CD4-positive, alpha-beta T cell treated with Interleukin-6 at 100 ng/mL for 8 hours (primary cell): ENCODE measurements around the gene PCDH11Y.
"Not testable (repeated sequence)": the region's sequence is repeated elsewhere in the genome, so short reads cannot be mapped to it uniquely, and the experiment has no call there.

Source experiments
- DNase-seq: peaks from one replicate; pipeline ENCODE4 v3.0.0-alpha.2; 2020; ENCODE audit warnings: mixed read lengths, low spot score

PCDH11Y gene

GRCh38 chrY:5000057-5000456, at the start of gene PCDH11Y:
Gene PCDH11Y, plus strand, starts transcription at chrY:5000296. Its CDS starts 56,804 bp downstream, at chrY:5057100.
- DNase-seq = not testable (repeated sequence)

GRCh38 chrY:4967894-4968293, 32.2 kb upstream of the PCDH11Y start:
- DNase-seq = not testable (repeated sequence)

- DNase-seq = not testable (repeated sequence)
Observed at GRCh38 chrY:4991743-4992400, 8.2 kb upstream of the PCDH11Y start.

GRCh38 chrY:4994892-4995291, 5.2 kb upstream of the PCDH11Y start:
- not testable (repeated sequence) for DNase-seq

GRCh38 chrY:5002476-5003184, 2.5 kb downstream of the PCDH11Y start:
- not testable (repeated sequence) for DNase-seq

- DNase-seq = not testable (repeated sequence)
Observed at GRCh38 chrY:5038972-5039523, 39.0 kb downstream of the PCDH11Y start.

GRCh38 chrY:5083017-5083416, 82.9 kb downstream of the PCDH11Y start:
- DNase-seq = not testable (repeated sequence)

- DNase-seq = not testable (repeated sequence)
Observed at GRCh38 chrY:5182998-5183397, 182.9 kb downstream of the PCDH11Y start.

GRCh38 chrY:5215116-5215515, 215.0 kb downstream of the PCDH11Y start:
- DNase-seq = not testable (repeated sequence)

GRCh38 chrY:5324931-5325330, 324.8 kb downstream of the PCDH11Y start:
- not testable (repeated sequence) for DNase-seq

GRCh38 chrY:5342220-5342619, 342.1 kb downstream of the PCDH11Y start:
- DNase-seq = not testable (repeated sequence)

GRCh38 chrY:5543705-5544104, 543.6 kb downstream of the PCDH11Y start:
- not testable (repeated sequence) for DNase-seq

- not testable (repeated sequence) for DNase-seq
Observed at GRCh38 chrY:5638589-5638988, 638.5 kb downstream of the PCDH11Y start.

- not testable (repeated sequence) for DNase-seq
Observed at GRCh38 chrY:5679265-5679664, 679.2 kb downstream of the PCDH11Y start.

- DNase-seq = not testable (repeated sequence)
Observed at GRCh38 chrY:5708727-5709126, 708.6 kb downstream of the PCDH11Y start.

- not testable (repeated sequence) for DNase-seq
Observed at GRCh38 chrY:5709788-5710381, 709.8 kb downstream of the PCDH11Y start.

- DNase-seq = not testable (repeated sequence)
Observed at GRCh38 chrY:5761403-5761802, 761.3 kb downstream of the PCDH11Y start.

- not testable (repeated sequence) for DNase-seq
Observed at GRCh38 chrY:5776485-5776884, 776.4 kb downstream of the PCDH11Y start.
